ENCODE results near the gene NCKAP5. TPM values are rescaled to one million over a fixed set of nuclear protein-coding genes. Genes with fewer than 3 reads are reported as not detected.

The NCKAP5 gene
- total RNA-seq, 1 donor from 2014 or later = 0.20 TPM

- Mint-ChIP-seq H3K4me3 (ENCODE audit: unreplicated experiment) (no peak overlapping the region), H3K27me3 (ENCODE audit: unreplicated experiment) (no peaks in the 10 kb centered on the region), H3K27ac (ENCODE audit: unreplicated experiment) (no peak overlapping the region), H3K4me1 (ENCODE audit: low read depth, unreplicated experiment) (peaks cover 2% of the 10 kb centered on the region), H3K36me3 (ENCODE audit: unreplicated experiment) (no peaks in the 10 kb centered on the region), H3K9me3 (ENCODE audit: unreplicated experiment) (peaks cover 1% of the 10 kb centered on the region)
- DNase-seq = no peak
- no peak for TF ChIP-seq CTCF (IDR thresholded peaks at IDR 0.05; ENCODE audit: partially characterized antibody, unreplicated experiment)
These were observed 77.8 kb downstream of the NCKAP5 start for GRCh38 chr2:133490411-133490980.

GRCh38 chr2:133489641-133490410, 78.4 kb downstream of the NCKAP5 start:
- no peaks in the 10 kb centered on the region for H3K27me3 Mint-ChIP-seq (ENCODE audit: unreplicated experiment)
- H3K4me1 Mint-ChIP-seq (ENCODE audit: low read depth, unreplicated experiment) = peaks cover 2% of the 10 kb centered on the region
- DNase-seq = no peak
- H3K36me3 Mint-ChIP-seq (ENCODE audit: unreplicated experiment) = no peaks in the 10 kb centered on the region
- no peak for TF ChIP-seq CTCF (IDR thresholded peaks at IDR 0.05; ENCODE audit: partially characterized antibody, unreplicated experiment)
- H3K9me3 Mint-ChIP-seq (ENCODE audit: unreplicated experiment) = peaks cover 1% of the 10 kb centered on the region
- no peak overlapping the region for H3K27ac Mint-ChIP-seq (ENCODE audit: unreplicated experiment)
- H3K4me3 Mint-ChIP-seq (ENCODE audit: unreplicated experiment) = no peak overlapping the region

GRCh38 chr2:133489146-133489545, 79.1 kb downstream of the NCKAP5 start:
- no peaks in the 10 kb centered on the region for H3K36me3 Mint-ChIP-seq (ENCODE audit: unreplicated experiment)
- no peak overlapping the region for H3K4me3 Mint-ChIP-seq (ENCODE audit: unreplicated experiment)
- H3K4me1 Mint-ChIP-seq (ENCODE audit: low read depth, unreplicated experiment) = peaks cover 2% of the 10 kb centered on the region
- H3K9me3 Mint-ChIP-seq (ENCODE audit: unreplicated experiment) = peaks cover 1% of the 10 kb centered on the region
- H3K27ac Mint-ChIP-seq (ENCODE audit: unreplicated experiment) = no peak overlapping the region
- H3K27me3 Mint-ChIP-seq (ENCODE audit: unreplicated experiment) = no peaks in the 10 kb centered on the region
- TF ChIP-seq CTCF (IDR thresholded peaks at IDR 0.05; ENCODE audit: partially characterized antibody, unreplicated experiment) = no peak
- DNase-seq = no peak

- Mint-ChIP-seq H3K27me3 (ENCODE audit: unreplicated experiment) (no peaks in the 10 kb centered on the region), H3K27ac (ENCODE audit: unreplicated experiment) (no peak overlapping the region), H3K4me3 (ENCODE audit: unreplicated experiment) (no peak overlapping the region), H3K36me3 (ENCODE audit: unreplicated experiment) (no peaks in the 10 kb centered on the region), H3K4me1 (ENCODE audit: low read depth, unreplicated experiment) (peaks cover 2% of the 10 kb centered on the region), H3K9me3 (ENCODE audit: unreplicated experiment) (peaks cover 1% of the 10 kb centered on the region)
- no peak for TF ChIP-seq CTCF (IDR thresholded peaks at IDR 0.05; ENCODE audit: partially characterized antibody, unreplicated experiment)
- no peak for DNase-seq
These were observed 81.5 kb downstream of the NCKAP5 start for GRCh38 chr2:133486771-133487191.

GRCh38 chr2:133485868-133486267, 82.4 kb downstream of the NCKAP5 start:
- H3K36me3 Mint-ChIP-seq (ENCODE audit: unreplicated experiment) = no peaks in the 10 kb centered on the region

More at GRCh38 chr2:133485868-133486267, 82.4 kb downstream of the NCKAP5 start:
- H3K27me3 Mint-ChIP-seq (ENCODE audit: unreplicated experiment) = no peaks in the 10 kb centered on the region
- no peak for TF ChIP-seq CTCF (IDR thresholded peaks at IDR 0.05; ENCODE audit: partially characterized antibody, unreplicated experiment)
- no peak overlapping the region for H3K4me3 Mint-ChIP-seq (ENCODE audit: unreplicated experiment)
- H3K4me1 Mint-ChIP-seq (ENCODE audit: low read depth, unreplicated experiment) = peaks cover 2% of the 10 kb centered on the region
- DNase-seq = no peak
- peaks cover 1% of the 10 kb centered on the region for H3K9me3 Mint-ChIP-seq (ENCODE audit: unreplicated experiment)
- H3K27ac Mint-ChIP-seq (ENCODE audit: unreplicated experiment) = no peak overlapping the region
